ENCODE results near the gene SLC6A18.

The SLC6A18 gene

GRCh38 chr5:1225081-1225480 is at the start of gene SLC6A18:
SLC6A18 (plus strand) TSS chr5:1225381; CDS start chr5:1225478, 97 bp downstream.
- no peak for DNase-seq

- no peak for DNase-seq
Observed at GRCh38 chr5:1175801-1176472, 49.2 kb upstream of the SLC6A18 start.

GRCh38 chr5:1176473-1177391 is 48.4 kb upstream of the SLC6A18 start:
- no peak for DNase-seq

- no peak for DNase-seq
Observed at GRCh38 chr5:1177826-1178528, 47.2 kb upstream of the SLC6A18 start.

GRCh38 chr5:1178529-1179382 is 46.4 kb upstream of the SLC6A18 start:
- no peak for DNase-seq

- no peak for DNase-seq
Observed at GRCh38 chr5:1179383-1179715, 45.8 kb upstream of the SLC6A18 start.

GRCh38 chr5:1180096-1180495 is 45.1 kb upstream of the SLC6A18 start:
- DNase-seq, result no peak

GRCh38 chr5:1180841-1181271 is 44.3 kb upstream of the SLC6A18 start:
- DNase-seq, result no peak

- no peak for DNase-seq
Observed at GRCh38 chr5:1181451-1182359, 43.5 kb upstream of the SLC6A18 start.

GRCh38 chr5:1182360-1182632 is 42.9 kb upstream of the SLC6A18 start:
- DNase-seq, result no peak

GRCh38 chr5:1182633-1183423 is 42.4 kb upstream of the SLC6A18 start:
- DNase-seq, result no peak

GRCh38 chr5:1183424-1184162 is 41.6 kb upstream of the SLC6A18 start:
- DNase-seq, result no peak

GRCh38 chr5:1184163-1184470 is 41.1 kb upstream of the SLC6A18 start:
- no peak for DNase-seq

GRCh38 chr5:1184481-1184880 is 40.7 kb upstream of the SLC6A18 start:
- no peak for DNase-seq

- no peak for DNase-seq
Observed at GRCh38 chr5:1185038-1185627, 40.0 kb upstream of the SLC6A18 start.

- DNase-seq, result no peak
Observed at GRCh38 chr5:1185629-1186350, 39.4 kb upstream of the SLC6A18 start.

- DNase-seq, result no peak
Observed at GRCh38 chr5:1186351-1187233, 38.6 kb upstream of the SLC6A18 start.

Data from CD4-positive, alpha-beta T cell treated with Interleukin-1 beta for 1 hour (primary cell).